ENCODE data around the gene UTS2R.

The UTS2R gene

DNA sequence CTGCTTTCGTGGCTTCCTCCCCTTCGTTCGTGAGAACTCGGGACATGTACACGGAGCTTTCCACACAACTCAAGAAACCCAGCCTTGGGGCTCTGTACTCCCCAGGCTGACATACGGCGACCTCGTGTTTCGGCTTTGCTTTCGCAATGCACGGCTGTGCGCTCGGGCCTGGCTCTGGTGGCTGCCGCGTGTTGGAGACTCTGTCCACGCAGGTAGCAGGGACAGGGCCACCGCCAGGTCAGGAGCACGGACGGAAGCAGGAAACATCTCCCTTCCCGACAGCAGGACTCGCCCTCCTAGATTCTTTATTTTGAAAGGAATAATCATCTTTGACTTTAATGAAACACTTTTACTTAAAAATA lies 17.3 kb downstream of the UTS2R start:
- TF ChIP-seq, protein P1, sequence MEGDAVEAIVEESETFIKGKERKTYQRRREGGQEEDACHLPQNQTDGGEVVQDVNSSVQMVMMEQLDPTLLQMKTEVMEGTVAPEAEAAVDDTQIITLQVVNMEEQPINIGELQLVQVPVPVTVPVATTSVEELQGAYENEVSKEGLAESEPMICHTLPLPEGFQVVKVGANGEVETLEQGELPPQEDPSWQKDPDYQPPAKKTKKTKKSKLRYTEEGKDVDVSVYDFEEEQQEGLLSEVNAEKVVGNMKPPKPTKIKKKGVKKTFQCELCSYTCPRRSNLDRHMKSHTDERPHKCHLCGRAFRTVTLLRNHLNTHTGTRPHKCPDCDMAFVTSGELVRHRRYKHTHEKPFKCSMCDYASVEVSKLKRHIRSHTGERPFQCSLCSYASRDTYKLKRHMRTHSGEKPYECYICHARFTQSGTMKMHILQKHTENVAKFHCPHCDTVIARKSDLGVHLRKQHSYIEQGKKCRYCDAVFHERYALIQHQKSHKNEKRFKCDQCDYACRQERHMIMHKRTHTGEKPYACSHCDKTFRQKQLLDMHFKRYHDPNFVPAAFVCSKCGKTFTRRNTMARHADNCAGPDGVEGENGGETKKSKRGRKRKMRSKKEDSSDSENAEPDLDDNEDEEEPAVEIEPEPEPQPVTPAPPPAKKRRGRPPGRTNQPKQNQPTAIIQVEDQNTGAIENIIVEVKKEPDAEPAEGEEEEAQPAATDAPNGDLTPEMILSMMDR (IDR thresholded peaks at IDR 0.05; ENCODE audit: insufficient read depth, low read depth, low read length, missing control alignments) = no peak
- no peak for DNase-seq (ENCODE audit: low read depth)
- H3K4me3 ChIP-seq (ENCODE audit: low read length) = no peak overlapping the region

DNA sequence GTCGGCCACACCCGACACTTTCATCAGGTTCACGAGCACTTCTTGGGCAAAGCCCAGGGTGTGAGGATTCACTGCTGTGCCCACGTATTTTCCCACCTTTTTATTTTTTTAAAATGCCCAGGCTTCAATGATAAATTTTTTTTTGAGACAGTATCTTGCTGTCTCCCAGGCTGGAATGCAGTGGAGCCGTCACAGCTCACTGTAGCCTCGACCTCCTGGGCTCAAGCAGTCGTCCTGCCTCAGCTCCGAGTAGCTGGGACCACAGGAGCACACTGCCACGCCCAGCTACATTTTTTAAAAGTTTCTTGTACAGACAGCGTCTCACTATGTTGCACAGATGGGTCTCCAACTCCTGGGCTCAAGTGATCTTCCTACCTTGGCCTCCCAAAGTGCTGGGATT lies 17.8 kb downstream of the UTS2R start:
- no peak for DNase-seq (ENCODE audit: low read depth)
- TF ChIP-seq, protein P1 (IDR thresholded peaks at IDR 0.05; ENCODE audit: insufficient read depth, low read depth, low read length, missing control alignments) = no peak
- H3K4me3 ChIP-seq (ENCODE audit: low read length) = no peak overlapping the region

DNA sequence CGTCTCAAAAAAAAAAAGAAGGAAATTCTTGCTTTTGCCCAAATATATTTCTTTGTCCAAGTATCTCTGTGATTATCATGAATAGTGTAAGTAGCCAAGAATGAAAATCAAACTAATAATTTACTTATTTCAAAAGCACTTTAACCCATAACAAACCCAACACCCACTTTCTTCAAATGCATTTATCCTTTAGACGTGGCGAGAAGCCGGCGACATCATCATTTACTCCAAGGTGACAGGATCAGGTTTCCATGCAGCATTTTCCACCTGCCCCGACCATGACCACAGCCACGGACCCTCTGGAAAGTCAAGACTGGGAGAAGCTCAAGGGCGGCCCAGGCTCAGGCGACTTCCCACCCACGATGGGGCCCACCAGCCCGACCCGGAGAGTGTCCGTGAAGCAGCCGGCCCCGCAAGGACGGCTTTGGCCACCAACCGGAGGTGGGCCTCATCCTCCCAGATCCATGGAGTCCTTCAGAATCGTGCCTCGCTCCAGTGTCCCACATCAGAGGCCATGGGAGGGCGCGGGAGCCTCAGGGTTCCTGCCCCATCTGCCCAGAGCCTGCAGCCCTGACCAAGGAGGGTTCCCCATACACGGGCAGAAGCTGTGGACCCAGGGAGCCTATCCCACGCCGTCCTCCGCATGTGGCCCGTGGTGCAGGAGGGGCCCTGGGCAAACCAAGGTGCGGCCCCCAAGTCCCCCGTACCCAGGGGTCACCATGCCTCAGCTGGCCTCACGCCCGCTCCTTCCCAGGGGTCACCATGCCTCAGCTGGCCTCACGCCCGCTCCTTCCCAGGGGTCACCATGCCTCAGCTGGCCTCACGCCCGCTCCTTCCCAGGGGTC lies 18.7 kb downstream of the UTS2R start:
- no peak overlapping the region for H3K4me3 ChIP-seq (ENCODE audit: low read length)
- no peak for DNase-seq (ENCODE audit: low read depth)
- TF ChIP-seq, protein P1 (IDR thresholded peaks at IDR 0.05; ENCODE audit: insufficient read depth, low read depth, low read length, missing control alignments) = no peak

DNA sequence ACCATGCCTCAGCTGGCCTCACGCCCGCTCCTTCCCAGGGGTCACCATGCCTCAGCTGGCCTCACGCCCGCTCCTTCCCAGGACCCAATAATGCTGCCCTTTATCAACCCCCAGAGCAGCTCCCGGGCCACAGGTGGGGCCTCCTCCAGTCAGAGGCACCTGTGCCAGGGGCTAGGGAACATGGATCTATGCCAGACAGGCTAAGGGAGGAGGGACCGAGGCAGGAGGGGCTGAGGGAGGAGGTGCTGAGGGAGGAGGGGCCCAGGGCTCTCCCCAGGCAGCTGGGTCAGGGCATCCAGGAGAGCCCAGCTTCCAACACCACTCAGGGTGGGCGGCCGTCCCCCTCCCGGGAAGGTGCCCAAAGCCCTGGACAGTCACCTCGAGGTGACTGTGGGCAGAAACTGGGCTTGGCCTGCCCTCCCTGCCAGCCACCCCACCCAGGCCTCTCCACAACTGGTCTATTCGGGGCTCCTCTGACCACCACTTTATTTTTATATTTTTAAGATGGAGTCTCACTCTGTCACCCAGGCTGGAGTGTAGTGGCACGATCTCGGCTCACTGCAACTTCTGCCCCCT lies 19.4 kb downstream of the UTS2R start:
- no peak overlapping the region for H3K4me3 ChIP-seq (ENCODE audit: low read length)
- DNase-seq (ENCODE audit: low read depth) = no peak
- TF ChIP-seq, protein P1 (IDR thresholded peaks at IDR 0.05; ENCODE audit: insufficient read depth, low read depth, low read length, missing control alignments) = no peak

DNA sequence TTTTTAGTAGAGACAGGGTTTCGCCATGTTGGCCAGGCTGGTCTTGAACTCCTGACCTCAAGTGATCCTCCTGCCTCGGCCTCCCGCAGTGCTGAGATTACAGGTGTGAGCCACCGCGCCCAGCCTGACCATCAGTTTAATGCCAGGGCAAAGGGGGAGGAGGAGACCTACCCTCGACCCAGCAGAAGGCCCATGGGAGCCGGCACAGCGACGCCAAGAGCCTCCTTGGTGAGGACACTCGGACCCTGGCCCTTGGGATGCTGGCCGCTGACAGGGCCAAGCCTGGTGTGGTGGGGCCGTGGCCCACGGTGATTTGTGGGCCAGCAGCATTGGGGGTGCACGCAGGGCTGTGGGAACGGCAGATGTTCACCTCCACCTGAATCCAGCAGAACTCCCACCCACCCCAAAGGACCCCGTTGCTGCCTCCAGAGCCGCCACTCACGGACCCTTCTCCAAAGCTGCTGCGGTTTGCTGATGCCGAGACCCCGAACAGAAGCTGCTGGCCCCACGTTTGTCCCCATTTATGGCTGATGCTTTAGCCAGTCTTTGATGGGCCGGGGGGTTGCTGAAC lies 20.0 kb downstream of the UTS2R start:
- TF ChIP-seq, protein P1 (IDR thresholded peaks at IDR 0.05; ENCODE audit: insufficient read depth, low read depth, low read length, missing control alignments) = no peak
- H3K4me3 ChIP-seq (ENCODE audit: low read length) = no peak overlapping the region
- no peak for DNase-seq (ENCODE audit: low read depth)

DNA sequence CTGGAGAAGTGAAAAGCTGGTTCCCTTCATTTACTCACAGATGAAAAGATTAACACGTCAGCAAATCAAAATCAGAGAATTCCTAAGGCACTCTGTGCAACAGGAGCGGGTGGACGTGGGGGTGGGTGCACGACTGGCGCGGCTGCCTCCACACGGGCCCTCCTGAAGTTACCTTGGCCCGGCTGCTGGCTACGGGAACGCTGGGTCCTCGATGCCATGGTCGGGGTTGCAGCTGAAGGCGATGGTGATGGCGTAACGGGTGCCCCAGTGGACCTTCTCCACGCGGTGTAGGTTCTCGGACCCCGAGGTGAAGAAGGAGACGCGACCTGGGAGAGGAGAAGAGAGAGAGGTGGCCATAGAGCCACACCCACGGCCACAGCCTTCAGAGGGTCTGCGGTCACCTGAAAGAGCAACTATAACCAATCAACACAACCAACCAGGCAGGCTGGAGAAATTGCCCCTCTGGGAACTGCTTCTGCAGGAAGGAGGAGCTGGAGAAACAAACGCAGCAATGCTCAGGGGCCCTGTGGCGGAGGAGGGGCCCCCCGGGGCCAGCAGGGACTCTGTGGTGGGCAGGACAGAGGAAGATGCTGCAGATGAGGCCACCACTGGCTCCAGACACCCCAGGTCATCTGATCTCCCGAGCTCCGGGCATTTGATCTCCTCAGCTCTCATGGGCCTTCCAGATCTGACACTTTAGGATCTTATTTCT lies 20.8 kb downstream of the UTS2R start:
- DNase-seq (ENCODE audit: low read depth) = no peak
- TF ChIP-seq, protein P1 (IDR thresholded peaks at IDR 0.05; ENCODE audit: insufficient read depth, low read depth, low read length, missing control alignments) = no peak
- H3K4me3 ChIP-seq (ENCODE audit: low read length) = no peak overlapping the region
